IPS-11a (cell line): ENCODE results near the gene SPHKAP.
"Not testable (repeated sequence)": the region's sequence is repeated elsewhere in the genome, so short reads cannot be mapped to it uniquely, and the experiment has no call there.

Source experiments
- H3K4me3 ChIP-seq: one replicate; pipeline ENCODE4 v1.5.1; 2013; ENCODE audit warnings: low read depth, low read length, control low read depth

The SPHKAP gene

DNA sequence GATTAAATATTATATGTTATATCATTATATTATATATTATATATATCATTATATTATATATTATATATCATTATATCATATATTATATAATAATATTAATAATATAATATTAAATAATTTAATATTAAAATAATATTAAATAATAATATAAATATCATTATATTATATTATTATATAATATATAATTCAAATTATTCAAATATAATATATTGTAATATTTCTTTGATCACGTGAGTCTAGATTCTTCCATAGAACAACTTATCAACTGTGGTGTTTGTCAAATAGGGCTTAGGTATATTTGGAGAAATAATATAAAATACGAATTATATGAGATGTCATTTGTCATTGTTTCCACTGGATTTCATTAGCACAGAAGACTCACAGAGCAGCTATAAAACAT is 77.3 kb downstream of the SPHKAP start:
- no peak overlapping the region for H3K4me3 ChIP-seq

DNA sequence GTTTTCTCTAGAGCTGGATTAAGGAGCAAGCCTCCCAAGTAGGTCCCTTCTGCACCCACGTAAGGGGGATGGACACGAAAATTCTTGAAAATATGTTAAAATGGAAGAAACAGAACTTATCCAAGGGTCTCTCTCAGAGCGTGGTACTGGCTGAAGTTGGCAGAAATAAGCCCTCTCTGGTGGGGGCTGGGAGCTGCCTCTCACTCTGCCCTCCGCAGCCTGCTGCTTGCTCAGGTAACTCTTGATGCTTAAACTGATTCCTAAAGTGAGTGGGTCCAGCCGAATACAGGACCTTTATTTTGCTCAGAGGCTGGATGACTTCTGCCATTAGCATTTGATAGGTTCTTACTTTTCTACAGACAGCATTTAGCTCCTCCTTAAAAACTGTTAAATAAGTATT is 78.1 kb downstream of the SPHKAP start:
- no peak overlapping the region for H3K4me3 ChIP-seq

DNA sequence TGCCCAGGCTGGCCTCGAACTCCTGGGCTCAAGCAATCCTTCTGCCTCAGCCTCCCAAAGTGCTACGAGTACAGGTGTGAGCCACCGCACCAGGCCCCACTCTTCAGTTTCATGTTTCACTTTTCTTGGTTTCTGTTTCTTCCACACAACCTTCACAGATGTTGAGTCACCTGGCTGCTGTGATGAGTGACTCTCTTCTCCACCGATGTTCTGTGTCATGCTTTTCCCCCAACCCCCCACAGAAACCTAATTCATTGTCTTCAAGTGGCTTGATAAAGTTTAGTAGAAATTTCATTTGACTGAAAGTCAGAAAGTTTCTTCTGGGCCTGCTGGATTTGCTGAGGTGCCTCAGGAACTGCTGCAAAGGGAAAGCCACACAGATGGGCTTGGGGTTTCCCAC is 78.5 kb downstream of the SPHKAP start:
- no peak overlapping the region for H3K4me3 ChIP-seq

DNA sequence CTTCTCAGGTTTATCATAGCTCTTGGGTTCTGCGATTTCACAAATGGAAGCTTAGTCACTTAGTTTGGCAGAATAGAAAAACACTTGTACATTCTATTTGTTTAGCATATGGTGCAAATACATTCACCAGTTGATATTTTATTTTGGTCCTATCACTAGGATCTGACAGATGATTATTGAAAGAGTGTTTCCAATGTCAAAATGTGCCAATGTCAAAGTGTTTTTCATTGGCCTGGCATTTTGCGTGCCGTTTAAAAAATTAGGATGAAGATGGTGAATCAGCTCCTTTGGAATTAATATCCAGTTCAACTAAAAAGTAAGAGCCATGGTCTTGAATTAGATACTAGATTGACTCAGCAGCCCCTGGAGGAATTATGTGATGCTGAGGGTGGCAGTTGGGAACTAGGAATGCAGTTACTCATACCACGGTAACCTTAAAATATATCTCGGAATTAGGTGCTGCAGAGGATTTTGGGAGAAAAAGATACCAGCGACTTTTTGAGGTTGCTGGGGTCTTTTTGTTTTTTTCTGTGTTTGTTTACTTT is 87.0 kb downstream of the SPHKAP start:
- H3K4me3 ChIP-seq = no peak overlapping the region

DNA sequence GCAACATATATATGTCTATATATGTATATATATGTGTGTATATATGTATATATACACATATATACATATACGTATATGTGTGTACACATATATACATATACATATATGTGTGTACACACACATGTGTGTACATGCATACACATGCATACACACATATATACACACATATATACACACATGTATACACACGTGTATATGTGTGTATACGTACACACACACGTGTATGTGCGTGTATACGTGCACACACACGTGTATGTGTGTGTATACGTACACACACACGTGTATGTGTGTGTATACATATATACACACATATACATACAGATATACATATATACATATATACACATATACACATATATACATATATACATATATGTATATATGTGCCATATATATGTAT is 89.4 kb downstream of the SPHKAP start:
- H3K4me3 ChIP-seq = no peak overlapping the region

DNA sequence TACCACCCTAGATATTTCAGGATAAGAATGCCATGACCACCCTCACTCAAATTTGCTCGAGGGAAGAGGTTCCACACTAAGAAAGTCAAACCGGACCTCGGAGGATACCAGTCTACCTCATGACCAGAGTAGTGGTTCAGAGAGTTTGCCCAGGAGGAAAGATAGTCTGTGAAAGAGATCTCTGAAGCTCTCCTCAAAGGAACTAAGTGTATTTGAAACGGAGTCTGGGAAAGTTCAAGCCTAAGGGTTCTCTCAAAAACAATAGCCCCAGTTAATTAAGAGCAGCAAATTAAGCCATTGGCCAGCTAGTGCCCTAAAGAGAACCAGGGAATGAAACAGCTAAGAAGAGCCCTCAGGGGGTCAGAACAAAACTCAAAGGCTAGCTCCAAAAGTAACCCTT is 94.9 kb downstream of the SPHKAP start:
- no peak overlapping the region for H3K4me3 ChIP-seq

DNA sequence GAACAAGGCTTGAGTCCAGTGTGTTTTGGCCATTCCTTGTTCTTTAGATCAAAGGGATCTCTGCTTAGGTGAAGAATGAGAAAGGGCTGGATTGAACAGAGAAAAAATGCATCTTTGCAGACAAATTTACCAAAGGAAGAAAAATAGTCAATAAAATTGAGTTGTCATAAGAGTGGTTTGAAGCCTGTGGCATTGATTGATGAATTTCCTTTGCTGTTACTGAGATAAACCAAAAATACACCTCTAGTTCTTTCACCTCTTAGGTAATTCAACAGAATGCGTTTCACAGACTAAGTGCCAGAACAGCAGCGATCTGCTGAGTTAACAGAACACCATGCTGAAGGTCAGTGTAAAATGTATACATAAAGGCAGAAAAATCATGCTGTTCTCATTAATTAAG is 96.8 kb downstream of the SPHKAP start:
- no peak overlapping the region for H3K4me3 ChIP-seq

DNA sequence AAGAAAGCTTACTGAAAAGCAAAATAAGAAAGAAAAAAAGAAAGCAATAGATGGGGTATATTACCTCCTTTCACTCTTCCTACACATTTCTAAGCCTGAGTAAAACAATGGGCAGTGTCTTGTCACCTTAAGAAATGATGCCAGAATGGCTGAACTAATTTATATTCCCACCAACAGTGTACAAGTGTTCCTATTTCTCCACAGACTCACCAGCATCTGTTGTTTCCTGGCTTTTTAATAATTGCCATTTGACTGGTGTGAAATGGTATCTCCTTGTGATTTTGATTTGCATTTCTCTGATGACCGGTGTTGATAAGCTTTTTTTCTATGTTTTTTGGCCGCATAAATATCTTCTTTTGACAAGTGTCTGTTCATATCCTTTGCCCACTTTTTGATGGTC is 98.4 kb downstream of the SPHKAP start:
- H3K4me3 ChIP-seq = no peak overlapping the region

DNA sequence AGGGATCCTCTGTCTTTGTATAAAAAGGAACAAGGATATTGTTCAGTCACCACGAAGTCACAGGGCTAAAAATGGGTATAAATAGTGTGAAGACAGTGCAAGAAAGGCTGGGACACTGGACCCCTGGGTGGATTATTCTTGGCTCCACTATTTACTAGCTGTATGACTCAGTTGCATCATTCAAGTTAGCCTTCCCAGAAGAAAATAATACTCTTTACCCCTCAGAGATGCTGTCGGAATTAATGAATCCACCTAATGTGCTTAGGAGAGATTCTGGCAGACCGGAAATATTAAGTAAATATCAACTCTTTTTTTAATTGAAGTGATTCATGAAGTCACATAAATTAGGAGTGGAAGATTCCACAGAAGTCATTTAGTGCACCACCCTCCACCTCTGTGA is 98.9 kb downstream of the SPHKAP start:
- no peak overlapping the region for H3K4me3 ChIP-seq

DNA sequence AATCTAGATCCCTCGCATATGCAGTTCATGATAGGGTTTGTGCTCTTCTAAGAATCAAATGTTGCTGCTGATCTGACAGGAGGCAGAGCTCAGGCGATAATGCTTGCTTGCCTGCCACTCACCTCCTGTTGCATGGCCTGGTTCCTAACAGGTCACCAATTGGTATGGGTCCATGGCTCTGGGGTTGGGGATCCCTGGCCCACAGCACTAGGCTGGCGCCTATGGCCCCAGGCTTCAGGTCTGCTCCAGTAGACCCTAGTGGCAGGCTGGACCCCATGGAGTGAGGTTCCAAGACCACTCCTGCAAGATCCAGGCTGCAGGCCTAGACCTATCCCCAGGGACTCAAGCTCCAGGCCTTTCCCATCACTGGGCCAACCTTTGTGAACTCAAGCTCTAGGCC is 102.3 kb downstream of the SPHKAP start:
- H3K4me3 ChIP-seq = no peak overlapping the region

DNA sequence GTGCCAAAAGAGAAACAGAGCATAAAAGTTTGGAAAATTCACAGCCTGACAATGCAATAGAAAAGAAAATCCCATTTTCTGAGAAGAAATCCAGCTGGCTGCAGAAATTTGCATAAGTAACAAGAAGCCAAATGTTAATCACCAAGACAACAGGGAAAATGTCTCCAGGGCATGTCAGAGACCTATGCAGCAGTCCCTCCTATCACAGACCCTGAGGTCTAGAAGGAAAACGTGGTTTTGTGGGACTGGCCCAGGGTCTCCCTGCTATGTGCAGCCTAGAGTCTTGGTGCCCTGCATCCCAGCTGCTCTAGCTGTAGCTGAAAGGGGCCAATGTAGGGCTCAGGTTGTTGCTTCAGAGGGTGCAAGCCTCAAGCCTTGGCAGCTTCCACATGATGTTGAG is 104.8 kb downstream of the SPHKAP start:
- not testable (repeated sequence) for H3K4me3 ChIP-seq

DNA sequence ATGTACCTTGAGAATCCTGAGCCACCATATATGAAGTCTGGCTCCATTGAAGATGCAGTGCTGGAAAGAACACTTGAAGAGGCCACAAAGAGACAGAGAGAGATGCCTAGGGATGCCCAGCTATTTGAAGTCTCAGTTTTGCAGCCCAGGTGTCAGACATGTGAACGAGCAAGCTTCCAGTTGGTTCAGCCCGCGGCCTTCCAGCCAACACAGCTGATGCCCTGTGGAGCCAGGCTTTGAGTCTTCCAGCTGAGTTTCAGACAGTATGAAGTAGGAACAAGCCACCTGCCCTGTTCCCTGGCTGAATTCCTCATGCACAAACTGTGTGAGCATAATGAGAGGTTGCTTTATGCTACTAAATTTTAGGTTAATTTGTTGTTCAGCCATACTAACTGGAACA is 108.8 kb downstream of the SPHKAP start:
- H3K4me3 ChIP-seq = no peak overlapping the region

DNA sequence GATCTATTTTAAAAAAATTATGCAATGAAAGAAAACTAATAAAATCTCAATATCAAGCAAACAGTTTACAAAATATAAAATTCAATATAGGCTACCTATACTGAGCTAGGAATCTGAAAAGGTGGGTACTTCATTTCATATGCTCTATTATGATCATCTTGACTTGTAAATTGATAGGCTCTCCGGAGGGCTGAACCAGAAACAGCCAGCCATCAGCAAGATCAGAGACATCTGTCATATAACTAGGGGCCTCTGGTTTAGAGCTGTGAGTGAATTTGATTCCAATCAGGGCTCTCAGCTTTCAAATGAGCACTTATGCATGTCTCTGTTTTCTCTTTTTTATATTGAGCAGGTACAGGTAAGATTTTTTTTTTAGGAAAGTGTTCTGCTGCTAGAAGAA is 114.2 kb downstream of the SPHKAP start:
- no peak overlapping the region for H3K4me3 ChIP-seq

DNA sequence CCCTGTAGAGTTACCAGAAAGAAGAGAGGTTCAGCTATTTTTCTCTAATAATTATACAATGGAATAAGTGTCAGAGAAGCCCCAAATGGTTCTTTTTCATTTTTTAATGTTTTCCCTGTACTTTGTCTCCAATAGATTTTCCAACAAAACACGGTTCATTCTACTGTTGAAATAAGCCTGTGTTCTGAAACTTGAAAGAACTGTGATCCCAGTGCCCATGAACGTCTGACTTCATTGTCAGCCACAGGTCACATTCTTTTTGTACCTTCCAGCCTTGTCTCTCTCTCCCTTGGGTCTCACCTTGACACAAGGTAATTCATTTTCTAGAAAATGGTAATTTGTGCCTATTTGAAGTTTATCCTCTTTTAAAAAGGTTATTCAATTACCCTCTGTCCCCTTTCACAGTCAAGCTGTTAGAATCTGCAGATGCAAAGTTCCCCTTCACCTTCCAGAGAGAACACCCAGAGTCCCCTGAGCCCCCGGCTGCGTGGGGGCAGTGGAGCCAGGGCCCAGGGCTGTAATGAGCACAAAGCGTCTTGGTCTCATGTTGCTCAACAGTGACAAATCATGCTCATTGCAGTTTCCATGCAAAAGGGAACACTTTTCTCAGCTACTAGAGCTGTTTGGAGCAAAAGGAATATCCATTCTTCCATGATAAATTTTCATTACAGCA is 115.2 kb downstream of the SPHKAP start:
- no peak overlapping the region for H3K4me3 ChIP-seq

DNA sequence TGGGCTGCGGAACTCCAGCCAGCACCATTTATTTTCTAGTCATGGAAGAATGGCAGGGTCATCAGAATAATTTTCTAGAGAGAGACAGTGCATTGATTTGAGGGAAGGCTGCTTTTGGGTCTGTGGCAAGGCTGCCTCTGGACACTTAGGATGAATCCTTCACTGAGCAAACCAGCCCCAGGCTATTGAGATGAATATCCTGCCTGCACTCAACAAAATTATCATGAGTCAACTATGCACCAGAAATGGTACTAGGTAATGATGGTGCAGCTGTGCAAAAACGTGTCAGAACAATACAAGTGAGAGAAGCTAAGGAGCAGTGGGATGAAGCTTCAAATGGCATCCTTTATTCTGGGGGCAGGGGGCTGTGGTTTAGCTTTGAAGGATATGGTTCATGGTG is 115.8 kb downstream of the SPHKAP start:
- H3K4me3 ChIP-seq = no peak overlapping the region

DNA sequence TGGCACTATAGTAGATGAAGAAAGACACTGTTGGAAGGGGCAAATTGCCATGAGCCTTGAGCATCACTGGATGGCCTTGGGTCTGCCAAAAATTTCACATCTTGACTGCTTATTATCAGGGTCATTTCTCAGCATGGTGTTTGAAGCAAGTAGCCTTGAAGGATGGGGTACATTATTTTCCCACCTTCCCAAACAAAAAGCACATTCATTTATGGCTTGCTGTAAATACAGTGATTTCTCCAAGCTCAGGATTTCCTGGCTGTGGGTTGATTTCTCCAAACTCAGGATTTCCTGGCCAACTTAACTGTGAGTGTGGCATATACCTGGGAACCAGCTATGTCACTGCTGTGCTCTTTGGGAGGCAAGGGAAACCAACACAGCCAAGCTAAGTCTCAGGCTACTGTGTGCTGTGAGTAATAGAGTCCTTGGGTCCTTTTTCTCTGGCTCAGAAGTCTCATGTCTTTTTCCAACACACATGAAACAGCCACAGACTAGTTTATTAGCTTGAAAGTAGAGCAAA is 116.6 kb downstream of the SPHKAP start:
- H3K4me3 ChIP-seq = no peak overlapping the region

DNA sequence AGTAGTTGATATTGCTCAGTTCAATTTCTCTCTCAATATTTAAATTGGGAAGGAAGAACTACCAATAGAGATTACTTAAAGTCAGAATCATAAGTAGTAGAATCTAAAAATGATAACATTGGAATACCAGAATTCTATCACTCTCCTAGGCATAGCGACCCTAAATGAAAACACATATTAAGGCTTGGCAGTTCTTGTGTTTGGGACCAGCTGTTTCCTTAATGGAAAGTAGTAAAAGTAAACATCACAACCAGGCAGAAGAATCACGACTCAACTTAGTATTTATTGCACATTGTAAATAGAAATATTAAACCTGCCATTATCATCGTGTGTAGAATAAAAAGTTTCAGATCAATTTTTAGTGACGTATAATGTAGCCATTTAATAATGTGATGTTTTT is 117.5 kb downstream of the SPHKAP start:
- H3K4me3 ChIP-seq = no peak overlapping the region

DNA sequence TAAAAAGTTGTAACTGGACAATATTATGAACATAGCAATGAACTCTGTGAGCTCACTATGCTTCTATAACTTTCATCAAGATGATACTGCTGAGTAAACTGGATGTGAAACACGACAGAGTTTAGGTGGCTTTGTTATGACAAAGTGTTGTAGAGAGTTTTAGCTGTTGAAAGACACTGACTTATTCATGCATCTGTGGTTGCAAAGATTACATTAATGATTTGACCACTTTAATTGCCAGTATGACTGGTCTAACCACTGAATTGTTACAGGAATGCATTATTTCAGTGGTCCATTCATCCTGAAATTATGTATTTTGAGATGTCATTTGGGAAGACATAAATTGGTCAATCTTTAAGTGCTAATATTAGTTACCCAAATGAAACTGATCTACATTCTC is 117.9 kb downstream of the SPHKAP start:
- H3K4me3 ChIP-seq = no peak overlapping the region

DNA sequence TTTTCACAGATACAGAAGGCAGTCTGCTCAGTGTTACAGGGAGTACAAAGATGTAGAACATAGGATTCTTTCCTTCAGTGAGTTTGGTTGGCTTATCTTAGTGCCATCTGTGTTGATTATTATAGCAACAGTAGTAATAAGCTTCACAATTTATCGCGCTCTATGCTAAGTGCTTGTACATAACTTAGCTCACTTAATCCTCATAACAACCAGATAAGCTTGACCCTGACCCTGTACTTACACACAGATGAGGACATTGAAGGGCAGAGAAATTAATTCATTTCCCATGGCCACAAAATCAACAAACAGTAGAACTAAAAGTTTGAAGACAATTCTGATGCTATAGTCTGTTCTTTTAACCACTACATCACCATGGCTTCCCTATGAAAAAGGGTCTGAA is 121.8 kb downstream of the SPHKAP start:
- no peak overlapping the region for H3K4me3 ChIP-seq

DNA sequence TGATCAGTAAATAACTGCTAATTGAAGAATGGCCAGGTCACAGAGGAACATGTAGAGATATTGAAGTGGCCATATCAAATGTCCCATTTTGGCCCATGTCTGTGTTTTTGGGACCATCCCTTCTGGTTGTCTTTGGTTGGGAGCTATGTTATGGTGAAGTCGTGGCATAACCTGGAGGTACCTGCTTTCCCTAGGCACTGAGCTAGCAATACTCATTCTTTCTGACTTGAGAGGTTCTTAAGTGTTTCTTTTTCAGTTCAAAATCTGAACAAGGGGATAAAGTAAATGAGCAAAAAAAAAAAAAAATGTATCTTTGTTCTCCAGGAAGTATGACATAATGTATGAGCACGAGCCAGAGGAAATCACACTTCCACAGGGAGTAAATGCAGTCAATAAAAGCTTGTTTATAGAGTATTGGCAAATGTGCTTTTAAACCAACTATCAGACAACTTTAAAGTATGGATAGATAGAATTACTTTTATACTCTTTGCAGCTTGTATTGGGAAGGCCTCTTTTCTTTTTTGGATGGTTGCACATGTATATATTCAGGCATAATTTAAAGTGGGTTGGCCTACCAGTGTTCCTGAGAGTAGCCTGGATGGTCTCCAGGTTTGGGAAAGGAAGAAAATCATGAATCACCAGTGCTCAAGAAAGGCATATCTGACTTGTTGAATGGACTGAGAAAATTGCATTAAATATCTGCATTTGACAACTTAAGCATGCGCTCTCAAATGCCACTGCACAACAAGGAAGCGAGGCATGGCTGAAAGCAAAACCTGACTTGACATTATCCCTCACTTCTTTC is 125.0 kb downstream of the SPHKAP start:
- no peak overlapping the region for H3K4me3 ChIP-seq

DNA sequence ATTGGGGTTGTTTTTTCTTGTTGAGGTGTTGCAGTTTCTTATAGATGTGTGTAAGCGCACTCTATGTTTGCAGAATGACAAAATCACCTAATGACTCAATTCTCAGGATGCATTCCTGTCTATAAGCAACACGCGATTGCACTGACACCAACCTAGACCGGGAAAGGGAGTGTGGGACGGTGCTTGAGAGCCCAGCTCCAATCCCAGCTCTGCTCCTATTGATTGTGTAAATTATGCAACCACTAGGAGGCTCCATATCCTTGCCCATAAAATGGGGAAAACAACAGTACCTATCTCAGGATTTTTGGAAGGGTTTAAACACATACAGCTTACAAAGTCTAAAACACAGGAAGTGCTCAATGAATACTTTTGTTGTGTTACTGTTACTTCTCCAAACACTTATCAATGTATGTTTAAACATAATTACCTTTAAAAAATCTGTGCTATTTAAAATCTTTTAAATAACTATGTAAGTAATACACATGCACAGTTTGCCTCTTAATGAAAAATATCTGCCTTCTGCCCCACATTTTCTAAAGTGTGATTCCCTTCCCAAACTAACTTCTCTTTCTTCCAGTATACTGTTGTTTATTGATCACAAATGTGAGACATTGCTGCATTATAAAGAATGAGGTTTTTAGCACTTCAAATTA is 132.5 kb downstream of the SPHKAP start:
- H3K4me3 ChIP-seq = no peak overlapping the region

DNA sequence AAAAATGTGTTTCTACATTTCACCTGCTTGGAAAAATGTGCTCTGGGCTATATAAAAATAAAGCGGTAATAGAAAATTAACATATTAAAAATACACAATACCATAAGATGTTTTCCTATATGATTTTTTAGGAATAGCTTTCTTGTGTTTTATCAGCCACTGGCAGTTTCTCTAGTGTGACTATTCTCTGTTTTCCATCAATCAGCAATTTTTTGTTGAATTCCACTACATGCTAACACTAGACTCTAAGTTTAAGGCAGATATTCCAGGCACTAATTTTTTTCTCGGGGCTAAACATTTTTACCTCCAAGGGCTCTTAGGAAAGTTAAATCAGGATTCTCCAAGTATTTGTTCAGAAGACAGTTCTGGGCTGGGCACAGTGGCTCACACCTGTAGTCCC is 140.5 kb downstream of the SPHKAP start:
- no peak overlapping the region for H3K4me3 ChIP-seq
